MV-4-11 (cell line): ENCODE measurements around the gene ARGLU1.

Source experiments
- DNase-seq: peaks from one replicate; lab custom pipeline; 2025; lab: John Stamatoyannopoulos, UW

Gene ARGLU1

DNA sequence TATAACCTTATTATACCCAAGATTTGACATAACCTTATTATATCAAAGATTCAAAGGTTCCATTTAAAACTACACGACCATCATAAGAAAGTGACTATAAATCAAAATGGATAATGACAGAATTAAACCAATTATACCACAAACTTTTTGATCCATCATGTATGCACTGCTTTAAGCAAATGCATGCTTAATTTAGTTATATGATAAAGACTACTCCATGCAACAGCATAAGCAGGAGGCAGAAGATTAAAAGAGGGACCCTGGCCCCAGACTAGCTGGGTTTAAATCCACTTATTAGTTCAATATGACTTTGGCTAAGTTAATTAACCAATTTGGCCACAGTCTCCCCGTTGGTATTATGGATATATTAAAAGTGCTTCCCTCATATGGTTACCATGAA is 43.8 kb downstream of the ARGLU1 start:
- no peak for DNase-seq

DNA sequence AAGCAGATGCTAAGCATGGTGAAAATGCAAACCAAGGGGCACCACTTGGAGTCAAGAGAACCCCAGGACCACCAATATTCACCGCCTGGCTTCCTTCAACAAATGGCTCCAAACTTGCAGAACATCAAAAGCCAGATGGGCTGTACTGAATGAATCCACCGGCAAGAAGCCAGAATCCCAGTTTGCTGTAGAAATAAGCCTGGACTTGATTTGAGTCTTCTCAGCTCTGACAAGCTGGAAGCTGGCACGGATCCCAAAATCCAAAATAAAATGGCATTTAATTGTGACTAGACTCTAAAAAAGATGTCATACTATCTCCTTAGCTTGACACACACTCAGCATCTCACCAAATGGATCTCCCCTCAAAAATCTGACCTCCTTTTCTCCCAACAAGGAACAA is 44.4 kb downstream of the ARGLU1 start:
- no peak for DNase-seq

DNA sequence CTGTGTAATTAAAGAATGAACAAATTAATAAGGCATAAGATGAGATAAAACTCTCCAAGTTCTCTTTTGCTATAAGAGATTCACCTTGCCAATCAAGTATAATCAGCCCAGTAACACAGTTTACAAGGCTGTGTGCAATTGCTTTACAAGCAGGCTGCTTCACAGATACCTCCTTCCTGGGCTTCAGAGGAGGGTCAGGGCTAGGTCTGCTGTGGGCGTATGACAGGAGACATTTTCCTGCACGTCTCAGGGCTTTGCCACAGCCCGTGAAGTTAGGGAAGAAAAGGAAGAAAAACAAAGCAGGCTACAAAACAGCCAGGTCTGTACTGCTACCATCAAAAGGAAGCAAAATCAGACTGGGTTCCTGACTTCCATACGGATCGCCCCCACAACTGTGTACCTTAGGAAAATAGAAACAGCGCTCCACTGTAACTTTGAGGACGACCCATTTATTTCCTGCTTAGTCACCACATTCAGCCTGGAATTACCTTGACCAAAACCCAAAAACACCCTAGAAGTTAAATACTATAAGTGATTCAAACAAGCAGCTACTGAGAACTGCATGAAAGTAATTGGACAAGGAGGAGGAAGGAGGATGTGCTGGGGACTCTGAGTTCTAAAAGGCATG is 44.9 kb downstream of the ARGLU1 start:
- DNase-seq, result no peak

DNA sequence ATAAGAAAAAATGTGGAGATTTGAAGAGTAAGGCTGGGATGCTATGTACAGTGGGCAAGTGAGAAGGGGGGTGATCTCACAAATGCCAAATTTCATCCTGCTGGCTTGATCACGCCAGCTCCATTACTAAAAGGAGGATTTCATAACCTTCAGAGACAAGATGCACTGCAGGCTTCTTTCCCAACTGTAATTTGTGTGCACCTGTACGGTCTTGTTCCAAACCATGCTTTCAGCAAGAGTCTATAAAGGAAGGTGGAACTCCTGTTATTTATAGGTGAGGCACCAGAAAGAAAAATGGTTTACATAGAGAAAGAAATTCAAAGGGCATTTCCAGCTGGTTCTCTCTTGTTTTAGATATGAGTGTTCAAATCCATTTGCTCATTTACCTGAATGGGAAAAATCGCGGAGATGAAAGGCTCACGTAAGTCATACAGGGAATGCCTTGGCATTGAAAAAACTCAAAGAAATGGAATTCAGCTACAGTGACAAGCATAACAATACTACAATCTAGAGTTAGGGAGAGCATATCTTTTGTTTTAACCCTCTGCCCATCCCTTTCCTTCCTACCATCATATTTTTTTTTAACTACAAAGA is 45.7 kb downstream of the ARGLU1 start:
- DNase-seq, result no peak

DNA sequence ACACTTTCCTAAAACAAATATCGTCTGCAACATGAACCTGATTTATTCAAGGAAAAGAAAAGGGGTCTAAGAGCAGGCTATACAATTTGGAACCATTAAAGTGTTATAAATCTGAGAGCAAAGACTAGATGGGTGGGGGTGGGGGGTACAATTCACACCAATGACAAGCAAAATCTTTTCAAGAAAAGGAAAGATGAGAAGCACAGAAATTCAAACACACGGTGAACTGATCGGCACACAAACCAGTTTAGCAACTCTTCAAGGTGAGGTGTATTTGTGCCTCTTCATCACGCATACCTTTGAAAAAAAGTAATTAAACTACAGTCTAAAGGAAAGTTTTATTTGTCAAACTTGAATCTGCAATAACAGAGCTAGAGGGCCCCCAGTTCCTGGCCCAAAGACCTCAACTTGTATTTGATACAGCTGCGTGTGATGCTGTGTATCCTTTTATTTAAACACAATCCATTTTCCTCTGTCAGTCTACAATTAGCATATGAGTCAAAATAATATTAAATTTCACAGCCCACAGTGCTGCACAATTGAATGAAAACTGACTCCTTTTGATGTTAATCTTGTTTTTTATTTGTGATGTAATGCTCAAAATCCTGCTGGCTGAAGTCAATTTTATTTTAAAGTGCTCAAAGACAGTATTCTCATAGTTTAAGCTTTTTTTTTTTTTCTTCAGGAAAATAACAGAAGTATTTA is 46.7 kb downstream of the ARGLU1 start:
- DNase-seq, result no peak

DNA sequence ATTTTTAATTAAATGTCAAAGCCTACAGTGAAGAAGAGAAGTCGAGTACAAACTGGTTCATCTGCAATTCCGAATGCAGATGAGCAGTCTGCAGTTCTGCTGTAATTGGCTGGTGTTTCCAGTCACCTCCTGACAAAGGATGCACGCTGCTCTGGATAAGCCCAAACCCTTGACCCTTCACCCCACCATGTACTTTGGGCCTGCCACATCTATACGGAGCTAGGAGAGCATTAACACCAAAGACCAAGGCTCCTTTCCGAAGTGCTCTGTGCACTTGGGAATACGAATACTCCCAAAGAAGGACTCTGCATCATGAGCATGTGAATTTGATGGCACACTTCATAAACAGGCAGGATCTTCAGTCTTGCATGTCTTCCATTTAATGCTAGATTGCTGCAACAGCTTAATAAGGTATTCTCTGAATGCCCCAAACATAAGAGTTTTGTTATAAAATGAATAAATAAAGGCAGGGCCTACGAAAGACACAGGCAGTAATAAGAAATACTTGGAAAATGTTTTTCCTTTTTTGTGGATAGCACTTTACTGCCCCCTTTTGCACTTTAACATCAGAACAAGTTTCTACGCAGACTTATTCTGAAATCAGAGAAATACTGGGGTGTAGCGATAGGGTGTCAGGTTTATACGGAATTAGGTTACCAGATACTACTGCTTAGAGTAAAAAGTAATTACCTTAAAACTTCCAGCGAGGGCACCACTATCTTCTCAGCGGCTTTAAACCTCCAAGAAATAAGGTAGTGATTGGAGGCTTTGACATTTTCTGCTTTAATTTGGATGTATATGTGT is 47.5 kb downstream of the ARGLU1 start:
- DNase-seq, result no peak

DNA sequence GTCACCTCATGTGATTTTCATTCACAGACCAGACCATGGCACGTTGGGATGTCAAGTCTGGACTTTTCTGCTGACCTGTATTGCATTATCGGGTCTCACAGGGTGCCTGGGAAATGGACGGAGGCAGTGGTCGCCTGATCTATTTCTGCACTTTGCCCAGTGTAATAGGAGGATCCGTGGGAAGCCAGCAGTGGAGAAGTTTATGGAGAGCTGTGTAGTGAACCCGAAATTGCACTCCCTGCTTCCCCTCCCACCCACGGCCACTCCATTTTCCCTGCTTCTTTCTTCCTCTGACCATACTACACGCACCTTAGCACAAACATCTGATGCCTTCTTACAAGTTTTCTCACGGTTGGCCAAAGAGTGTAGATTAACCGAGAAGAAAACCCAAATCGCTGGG is 49.4 kb downstream of the ARGLU1 start:
- DNase-seq, result no peak

DNA sequence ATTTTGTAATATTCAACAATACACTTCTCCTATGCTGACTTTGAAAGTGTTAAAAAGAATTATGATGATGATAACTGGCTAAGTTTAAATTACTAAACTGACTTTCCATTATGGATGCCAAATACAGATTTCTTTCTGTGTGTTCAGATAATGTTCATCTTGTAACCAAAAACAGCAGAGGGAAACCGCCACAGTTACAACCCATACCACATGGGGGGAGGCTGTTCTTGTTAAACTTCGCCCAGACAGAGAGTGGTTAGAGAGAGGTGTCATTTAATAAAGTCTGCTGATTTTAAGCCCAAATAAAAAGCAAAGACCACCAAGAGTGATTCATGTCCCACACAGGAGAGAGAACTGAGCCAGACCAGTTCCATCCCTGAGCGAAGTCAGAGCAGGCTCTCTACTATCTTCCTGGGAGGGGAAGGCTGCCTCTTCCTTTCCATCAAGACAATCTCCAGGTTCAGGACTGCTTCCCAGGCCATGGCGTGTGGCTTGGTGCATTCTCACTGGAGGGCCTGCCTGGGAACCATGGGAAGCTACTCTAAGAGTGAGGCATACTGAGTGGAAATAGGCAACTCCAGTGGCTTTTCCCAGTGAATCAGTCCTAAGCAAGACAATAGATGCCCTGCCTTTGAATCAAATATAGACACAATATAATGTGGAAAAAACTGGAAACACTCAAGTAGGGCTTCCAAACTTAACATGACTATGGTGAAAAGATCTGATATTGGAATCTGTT is 50.7 kb downstream of the ARGLU1 start:
- no peak for DNase-seq

DNA sequence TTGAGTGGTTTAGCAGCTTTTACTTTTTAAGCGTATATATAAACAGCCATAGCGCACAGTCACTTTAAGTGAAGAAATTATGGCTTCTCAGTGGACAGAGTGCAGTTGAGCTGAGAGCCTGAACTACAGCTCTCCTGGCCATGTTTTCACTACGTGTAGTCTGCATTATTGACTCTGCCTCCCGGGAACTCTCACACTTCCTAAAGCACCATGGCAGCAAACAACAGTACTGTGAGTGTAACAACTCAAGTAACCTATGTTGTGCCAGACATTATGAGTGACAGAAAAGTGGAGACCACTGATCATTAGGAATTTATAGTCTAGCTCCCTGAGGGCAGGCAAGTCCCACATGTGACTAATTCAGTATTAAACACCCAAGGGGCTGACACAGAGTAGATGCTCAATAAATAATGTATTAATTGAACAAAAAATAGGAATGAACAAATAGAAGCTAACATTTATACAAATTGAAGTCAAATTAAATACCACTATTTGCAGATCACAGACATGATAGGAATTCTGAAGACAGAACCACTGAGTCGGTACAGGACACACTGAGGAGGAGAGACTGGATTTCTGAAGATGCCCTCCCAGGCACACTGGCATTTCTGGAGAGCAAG is 52.2 kb downstream of the ARGLU1 start:
- DNase-seq, result no peak

DNA sequence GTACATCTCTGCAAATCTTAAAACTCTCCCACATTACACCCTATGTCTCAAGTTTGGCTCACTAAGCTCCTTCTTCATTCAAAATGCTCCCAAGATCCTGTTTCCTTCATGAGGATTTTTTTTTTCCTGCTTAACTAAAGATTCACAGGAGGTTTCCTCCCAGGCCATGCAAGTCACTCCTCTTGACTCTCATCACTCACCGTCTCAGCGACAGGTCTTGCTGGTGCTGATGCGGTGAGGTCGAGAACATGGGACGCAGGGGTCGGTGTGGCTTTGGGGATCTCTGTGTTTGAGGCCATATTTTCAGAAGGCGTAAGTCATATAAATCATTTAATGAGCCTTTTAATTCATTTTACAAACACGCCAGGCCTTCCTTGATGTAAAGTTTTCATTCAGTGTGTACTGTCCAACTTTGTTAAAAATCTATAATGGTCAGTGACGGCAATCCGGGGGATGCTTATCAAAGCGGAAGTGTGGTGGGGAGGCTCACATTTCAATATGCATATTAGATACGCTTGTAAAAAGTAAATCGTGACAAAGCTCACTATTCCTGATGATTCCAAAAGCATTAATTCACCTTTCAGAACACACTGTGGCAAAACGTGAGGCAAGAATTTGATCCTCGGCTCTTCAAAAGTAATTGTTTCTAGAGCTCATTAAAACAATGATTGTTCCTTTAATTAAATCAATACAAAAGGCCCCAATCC is 52.9 kb downstream of the ARGLU1 start:
- DNase-seq, result no peak

DNA sequence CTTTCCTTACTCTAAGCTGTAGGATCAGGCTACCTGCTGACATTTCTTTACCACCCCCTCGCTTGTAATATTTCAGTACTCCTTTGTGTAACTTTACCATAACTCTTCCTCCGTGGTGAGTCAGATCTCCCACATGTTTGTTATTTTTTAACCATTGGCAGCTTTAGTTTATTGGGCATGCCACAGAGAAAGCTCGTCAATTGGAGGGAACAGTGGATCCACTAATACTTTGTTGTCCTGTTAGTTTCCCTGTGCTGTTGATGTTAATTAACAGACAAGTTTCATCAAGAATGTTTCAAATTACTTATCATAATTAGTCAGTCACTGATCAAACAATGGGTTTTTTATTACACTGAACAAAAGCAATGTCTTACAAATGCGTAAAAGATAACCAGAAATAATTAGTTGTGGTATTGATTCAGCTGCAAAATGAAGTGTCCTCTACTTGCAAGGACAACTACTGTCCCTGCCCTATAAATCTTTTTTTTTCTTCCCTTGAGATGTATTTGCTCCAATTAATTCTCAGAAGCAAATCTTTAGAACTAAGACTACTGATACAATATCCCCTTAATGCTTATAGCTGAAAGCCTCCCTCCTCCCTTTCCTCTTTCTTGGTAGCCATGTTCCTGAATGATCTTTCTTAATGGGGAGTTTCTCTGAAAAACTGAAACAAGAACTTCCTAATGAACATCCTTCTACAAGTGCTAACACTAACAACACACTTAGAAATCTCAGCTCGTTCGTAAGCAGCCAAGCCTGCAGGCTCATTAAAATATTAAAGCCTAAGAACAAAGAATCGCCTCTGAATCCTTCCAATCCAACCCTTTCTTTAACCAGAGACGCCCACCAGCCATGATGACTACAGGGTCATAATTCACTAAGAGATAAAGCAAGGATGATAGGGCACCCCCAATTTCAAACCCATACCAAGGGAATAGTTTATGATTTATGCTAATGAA is 54.6 kb downstream of the ARGLU1 start:
- no peak for DNase-seq

DNA sequence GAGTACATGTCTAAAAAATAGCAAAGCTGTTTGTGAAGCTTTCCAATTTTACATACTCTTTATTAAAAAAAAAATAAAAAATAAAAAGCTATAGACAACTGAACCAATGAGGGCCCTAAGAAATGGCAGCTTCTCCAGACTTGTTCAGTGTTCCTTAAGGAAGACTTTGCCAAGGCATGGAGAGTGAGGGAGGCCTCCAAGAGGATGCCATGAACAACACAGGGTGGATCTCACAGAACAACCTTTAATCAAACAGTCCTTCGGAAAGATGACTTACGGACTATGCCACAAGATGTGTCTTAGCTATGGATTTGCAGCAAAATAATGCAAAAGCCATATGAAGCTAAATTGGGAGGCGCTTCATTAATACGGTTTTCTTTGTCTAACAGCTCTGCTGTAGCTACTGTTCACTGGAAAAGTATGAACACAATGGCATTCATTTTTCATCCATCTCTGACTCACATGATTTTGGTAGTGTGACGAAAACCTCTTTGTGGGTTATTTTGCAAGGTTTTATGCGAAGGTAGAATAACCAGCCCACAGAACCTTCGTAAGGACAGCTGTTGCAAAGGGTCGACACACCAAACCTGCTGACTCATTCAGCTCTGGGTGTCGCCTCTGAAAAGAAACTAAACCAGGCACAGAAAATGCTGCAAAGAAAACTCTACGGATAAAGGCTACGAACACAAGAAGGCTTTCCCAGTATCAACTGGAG is 60.2 kb downstream of the ARGLU1 start:
- DNase-seq, result peak; percentile 62

DNA sequence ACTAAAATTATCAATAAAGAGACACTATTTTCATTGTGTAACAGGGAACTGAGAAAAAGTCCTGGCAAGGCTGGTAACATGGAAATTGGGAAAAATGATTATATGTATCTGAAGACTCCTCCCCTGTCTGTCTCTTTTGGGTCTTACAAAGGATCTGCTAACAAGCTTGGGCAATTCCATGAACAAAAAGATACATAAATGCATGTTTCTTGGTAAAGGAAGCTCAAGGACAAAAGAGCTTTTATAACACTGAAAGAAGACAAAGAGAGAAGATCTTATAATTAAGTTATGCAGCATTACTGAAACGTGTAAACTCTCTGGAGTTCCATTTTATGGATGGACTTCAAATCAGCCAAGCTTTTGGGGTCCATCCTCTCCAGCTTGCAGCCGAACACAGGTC is 61.7 kb downstream of the ARGLU1 start:
- DNase-seq, result no peak

DNA sequence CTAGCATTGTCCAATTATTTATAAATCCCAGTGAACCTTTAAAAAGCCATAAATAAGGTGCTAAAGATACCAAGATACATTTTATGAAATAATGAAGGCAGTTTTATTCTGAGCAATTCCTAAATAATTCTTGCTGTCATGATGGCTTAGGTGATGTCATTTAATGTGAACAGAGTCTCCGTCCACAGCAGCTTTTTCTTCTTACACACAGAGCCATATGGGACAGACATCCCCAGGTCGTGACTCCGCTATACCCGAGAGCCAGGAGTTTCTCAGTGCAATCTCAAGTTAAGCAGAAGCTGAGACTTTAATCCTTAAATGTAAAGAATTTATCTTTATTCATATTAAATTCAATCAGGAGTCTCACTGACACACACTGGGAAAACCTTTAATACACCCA is 62.2 kb downstream of the ARGLU1 start:
- no peak for DNase-seq

DNA sequence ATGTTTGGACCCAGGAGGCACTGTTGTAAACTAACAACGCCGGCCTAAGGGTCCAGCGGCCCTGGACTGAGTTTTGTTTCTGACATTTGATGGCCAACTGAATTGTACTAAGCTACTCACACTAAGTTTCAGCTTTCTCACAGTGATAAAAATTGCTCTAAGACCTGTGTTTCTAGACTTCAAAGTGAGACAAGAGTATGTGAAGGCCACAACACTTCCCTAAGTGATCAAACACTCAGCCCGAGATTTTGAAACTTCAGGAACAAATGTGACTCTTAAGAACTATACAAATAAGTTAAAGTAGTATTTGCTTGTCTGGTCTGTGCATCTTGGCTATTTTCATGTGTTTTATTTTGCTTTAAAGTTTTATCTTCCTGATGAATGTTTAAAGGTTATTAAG is 62.6 kb downstream of the ARGLU1 start:
- no peak for DNase-seq

DNA sequence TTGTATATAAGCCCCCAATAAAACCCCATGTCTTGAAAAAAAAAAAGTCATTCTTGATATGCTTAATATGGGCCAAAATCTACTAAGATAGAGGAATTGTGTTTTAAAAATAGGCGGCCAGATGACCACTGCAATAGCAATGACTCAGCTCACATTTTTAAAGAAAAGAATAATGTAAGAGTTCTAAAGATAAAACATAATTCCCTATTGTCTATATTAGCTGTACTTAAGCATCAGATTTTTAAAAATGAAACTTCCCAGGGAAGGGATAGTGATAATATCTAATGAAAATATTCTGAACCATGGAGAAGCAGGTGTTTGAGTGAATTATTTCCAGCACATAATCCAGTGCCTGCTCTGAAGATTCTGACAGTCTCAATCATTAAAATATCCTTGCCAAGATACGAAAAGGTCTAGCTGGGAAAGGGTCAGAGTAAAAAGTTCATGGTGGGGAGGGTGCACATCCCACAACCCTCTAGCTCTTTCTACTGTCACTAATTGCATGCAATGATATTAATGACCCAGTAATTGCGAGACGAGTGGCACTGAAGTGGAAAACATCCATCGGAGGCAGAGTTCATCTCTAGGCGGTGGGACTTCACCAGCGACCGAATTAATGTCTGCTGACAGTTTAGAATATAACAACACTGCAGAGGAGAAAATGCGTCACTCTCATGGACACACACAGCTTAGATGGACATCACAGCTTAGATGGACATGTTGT is 64.0 kb downstream of the ARGLU1 start:
- DNase-seq, result no peak

DNA sequence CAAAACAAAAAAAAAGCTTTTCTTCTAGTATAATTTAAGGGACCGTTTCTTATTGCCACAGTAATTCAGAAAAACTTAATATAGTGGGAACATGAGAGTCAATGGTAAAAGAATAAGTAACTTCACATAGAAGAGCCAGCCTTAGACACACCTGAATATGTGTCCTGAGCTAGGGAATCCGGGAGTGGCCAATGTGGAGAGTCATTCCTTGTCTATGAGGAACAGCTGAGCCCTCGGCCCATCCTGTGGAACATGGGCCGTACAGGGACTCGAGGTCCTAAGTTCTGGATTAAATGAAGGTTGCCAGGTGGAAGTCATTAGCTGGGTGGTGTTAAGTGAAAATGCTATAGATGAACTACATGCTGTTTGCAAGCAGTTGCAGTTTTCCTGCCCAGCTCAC is 64.7 kb downstream of the ARGLU1 start:
- DNase-seq, result no peak

DNA sequence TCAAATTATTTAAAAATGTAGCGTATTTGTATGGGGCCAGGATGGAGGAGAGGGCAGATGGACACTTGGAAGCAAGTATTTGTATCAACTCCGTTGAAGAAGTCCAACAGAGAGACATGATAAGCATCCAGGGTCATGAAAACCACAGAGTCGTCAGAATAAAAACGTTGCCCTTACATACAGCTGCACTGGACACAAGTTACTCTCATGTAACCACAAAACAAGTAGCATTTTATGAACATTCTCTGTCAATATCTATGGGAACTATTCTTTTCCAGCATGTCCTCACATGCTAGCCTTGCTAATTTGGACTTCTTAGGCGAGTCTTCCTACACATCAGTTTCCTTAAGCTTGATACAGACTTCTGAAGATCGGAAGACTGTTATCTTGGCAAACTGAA is 67.5 kb downstream of the ARGLU1 start:
- no peak for DNase-seq

DNA sequence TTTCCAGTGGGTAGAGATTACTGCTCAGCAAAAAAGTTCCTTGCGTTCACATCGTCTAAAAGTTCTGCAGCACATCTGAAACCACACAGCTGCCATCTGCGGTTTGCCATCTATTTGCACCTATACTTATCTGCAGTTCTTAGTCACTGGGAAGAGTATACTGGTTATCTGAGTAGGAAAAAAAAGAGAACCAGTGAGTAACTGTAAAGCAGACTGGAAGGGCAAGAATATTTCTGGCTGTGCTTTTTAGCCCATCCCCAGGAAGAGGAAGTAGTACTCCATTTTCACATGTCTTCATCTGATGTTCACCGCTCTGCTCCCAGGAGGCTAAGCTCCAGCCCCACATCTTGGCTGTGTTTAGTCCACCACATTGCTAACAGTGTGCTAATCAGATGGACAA is 68.0 kb downstream of the ARGLU1 start:
- DNase-seq, result peak; percentile 93
